IMR-90 (cell line): ENCODE results near the gene RIMBP2.

Experiments
- POLR2A ChIP-seq: IDR thresholded peaks from 2 replicates; pipeline ENCODE4 v1.6.1; 2012; ENCODE audit warnings: mild to moderate bottlenecking, low read depth, low read length
- RFX5 ChIP-seq: IDR thresholded peaks from 2 replicates; pipeline ENCODE4 v1.8.0; 2012; ENCODE audit warnings: low read depth, mild to moderate bottlenecking, low read length, moderate library complexity
- TF ChIP-seq, protein P1 (sequence below): conservative IDR thresholded peaks from 2 replicates; pipeline ENCODE4 v1.5.1; 2012; ENCODE audit warnings: mild to moderate bottlenecking, low read depth, low read length, improper control_type of control experiment
- TF ChIP-seq, protein P2 (sequence below): fragments of 150-350 bp; IDR thresholded peaks from 2 replicates; pipeline ENCODE4 v1.6.1; 2016; ENCODE audit warnings: low read depth, mild to moderate bottlenecking, low read length, moderate library complexity, borderline replicate concordance

DNA sequence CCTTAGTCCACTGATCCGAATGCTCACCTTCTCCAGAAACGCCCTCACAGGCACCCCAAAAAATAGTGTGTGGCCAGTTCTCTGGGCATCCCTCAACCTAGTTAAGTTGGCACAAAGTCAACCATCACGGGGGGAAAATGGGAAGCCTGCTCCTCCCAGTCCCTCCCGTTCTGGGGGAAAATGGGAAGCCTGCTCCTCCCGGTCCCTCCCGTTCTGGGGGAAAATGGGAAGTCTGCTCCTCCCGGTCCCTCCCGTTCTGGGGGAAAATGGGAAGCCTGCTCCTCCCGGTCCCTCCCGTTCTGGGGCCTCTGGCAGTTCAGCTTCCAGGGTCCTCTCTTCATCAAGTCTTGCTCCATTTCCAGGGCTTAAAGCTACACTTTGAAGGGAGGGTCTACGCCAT lies 106.1 kb downstream of the RIMBP2 start:
- TF ChIP-seq, protein P1, sequence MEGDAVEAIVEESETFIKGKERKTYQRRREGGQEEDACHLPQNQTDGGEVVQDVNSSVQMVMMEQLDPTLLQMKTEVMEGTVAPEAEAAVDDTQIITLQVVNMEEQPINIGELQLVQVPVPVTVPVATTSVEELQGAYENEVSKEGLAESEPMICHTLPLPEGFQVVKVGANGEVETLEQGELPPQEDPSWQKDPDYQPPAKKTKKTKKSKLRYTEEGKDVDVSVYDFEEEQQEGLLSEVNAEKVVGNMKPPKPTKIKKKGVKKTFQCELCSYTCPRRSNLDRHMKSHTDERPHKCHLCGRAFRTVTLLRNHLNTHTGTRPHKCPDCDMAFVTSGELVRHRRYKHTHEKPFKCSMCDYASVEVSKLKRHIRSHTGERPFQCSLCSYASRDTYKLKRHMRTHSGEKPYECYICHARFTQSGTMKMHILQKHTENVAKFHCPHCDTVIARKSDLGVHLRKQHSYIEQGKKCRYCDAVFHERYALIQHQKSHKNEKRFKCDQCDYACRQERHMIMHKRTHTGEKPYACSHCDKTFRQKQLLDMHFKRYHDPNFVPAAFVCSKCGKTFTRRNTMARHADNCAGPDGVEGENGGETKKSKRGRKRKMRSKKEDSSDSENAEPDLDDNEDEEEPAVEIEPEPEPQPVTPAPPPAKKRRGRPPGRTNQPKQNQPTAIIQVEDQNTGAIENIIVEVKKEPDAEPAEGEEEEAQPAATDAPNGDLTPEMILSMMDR, result no peak
- TF ChIP-seq, protein P2, sequence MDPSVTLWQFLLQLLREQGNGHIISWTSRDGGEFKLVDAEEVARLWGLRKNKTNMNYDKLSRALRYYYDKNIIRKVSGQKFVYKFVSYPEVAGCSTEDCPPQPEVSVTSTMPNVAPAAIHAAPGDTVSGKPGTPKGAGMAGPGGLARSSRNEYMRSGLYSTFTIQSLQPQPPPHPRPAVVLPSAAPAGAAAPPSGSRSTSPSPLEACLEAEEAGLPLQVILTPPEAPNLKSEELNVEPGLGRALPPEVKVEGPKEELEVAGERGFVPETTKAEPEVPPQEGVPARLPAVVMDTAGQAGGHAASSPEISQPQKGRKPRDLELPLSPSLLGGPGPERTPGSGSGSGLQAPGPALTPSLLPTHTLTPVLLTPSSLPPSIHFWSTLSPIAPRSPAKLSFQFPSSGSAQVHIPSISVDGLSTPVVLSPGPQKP, result no peak
- TF ChIP-seq POLR2A, result no peak
- TF ChIP-seq RFX5, result no peak
